ENCODE measurements around the gene STX17. TPM values are rescaled to one million over a fixed set of nuclear protein-coding genes. Genes with fewer than 3 reads are reported as not detected.
"Not testable (repeated sequence)": the region's sequence is repeated elsewhere in the genome, so short reads cannot be mapped to it uniquely, and the experiment has no call there.

Gene STX17
- total and polyA plus RNA-seq, 8 donors: 4.0 to 27.9 (median 21.8) TPM

DNA sequence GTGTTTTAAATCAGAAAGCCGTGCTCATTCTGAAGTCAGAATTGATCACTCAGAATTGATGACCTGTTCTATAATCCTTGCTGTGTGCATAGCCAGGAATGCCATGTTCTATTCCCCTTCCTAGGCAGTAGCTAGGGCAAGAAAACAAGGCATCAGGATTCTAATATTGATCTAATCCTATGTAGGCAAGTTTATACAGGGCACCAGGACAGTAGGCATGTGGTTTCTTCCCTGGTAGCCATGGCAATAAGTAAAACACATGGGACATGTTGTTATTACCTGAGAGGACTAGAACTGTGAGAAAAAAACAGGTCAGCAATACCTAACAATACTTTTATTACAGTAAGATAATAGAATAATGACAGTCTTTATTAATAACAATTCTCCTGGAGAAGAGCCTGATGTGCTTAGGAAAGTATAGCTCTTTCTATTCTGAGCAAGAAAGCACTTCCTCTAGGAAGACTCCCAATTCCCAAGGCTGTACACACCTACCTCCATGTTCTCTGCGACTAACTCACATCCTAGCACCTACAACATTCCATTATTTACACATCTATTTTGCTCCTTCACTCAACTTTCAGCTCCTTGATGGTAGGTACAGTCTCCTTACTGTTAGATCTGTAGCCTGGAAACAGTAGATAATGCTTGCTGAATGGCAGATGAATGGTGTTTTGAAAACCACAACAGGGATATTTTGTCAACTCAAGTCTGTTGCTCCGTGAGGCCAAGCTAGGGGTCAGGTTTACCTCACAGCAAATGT lies 70.8 kb downstream of the STX17 start:
- intact Hi-C loops (cut with DNase I): no loop called here
- H3K27me3 ChIP-seq: no peaks in the 10 kb centered on the region
- TF ChIP-seq, protein P1, sequence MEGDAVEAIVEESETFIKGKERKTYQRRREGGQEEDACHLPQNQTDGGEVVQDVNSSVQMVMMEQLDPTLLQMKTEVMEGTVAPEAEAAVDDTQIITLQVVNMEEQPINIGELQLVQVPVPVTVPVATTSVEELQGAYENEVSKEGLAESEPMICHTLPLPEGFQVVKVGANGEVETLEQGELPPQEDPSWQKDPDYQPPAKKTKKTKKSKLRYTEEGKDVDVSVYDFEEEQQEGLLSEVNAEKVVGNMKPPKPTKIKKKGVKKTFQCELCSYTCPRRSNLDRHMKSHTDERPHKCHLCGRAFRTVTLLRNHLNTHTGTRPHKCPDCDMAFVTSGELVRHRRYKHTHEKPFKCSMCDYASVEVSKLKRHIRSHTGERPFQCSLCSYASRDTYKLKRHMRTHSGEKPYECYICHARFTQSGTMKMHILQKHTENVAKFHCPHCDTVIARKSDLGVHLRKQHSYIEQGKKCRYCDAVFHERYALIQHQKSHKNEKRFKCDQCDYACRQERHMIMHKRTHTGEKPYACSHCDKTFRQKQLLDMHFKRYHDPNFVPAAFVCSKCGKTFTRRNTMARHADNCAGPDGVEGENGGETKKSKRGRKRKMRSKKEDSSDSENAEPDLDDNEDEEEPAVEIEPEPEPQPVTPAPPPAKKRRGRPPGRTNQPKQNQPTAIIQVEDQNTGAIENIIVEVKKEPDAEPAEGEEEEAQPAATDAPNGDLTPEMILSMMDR (IDR thresholded peaks at IDR 0.05): no peak
- H3K27ac ChIP-seq: no peak overlapping the region
- H3K4me1 ChIP-seq: no peaks in the 10 kb centered on the region
- DNase-seq (no peak), ATAC-seq (peak in 1 of 4 donors; percentile 57), FAIRE-seq (no peak)
- no peaks in the 10 kb centered on the region for H3K36me3 ChIP-seq
- no peak overlapping the region for H3K4me3 ChIP-seq
- H3K9me3 ChIP-seq: no peaks in the 10 kb centered on the region
- WGBS, 2 donors: 90 to 93% methylated on average over 3 of the region's 3 CpGs

DNA sequence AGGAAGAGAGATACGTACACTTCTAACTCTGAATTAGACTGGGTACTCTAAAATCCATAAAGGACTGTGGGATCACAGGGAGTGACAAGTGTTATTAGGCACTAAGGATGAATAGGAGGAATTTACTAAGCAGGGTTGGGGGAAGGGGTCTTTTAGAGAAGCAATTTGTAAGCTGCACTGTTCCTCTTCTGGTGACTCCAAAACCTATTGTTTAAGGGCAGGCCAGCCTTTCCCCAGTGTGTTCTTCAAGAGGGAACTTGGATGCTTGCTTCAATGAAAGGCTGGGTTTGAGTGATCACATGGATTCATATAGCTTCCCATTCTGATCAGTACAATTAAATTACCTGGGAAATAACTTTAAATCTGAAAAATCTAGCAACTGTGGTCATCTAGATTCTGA lies 71.8 kb downstream of the STX17 start:
- H3K36me3 ChIP-seq: no peaks in the 10 kb centered on the region
- FAIRE-seq: no peak

DNA sequence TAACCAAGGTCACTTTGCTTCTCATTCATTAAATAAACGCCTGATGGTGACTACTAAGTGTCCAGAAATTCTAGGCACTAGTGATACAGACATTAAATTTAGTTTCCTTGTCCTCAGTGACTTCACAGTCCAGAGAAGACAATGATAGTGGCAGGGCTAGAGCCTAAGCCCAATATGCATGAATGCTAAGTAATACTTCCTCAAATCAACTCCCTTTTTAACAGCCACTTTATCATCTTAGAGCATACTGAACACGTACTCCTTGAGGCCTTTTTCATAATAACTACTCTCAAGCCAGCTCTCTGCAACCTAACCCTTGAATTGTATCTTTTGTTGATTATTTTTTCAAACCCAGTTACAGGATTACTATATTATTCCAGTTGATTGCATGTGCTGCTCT lies 74.1 kb downstream of the STX17 start:
- H3K36me3 ChIP-seq: peaks cover 0 to 10% (median 0%) of the 10 kb centered on the region in 3 donors
- no peak for DNase-seq
- H3K27ac ChIP-seq: no peak overlapping the region
- FAIRE-seq: no peak
- H3K27me3 ChIP-seq: no peaks in the 10 kb centered on the region
- intact Hi-C loops (cut with DNase I): no loop called here
- H3K4me1 ChIP-seq: no peaks in the 10 kb centered on the region
- H3K9me3 ChIP-seq: no peaks in the 10 kb centered on the region
- TF ChIP-seq, protein P1 (IDR thresholded peaks at IDR 0.05): no peak
- H3K4me3 ChIP-seq: no peak overlapping the region
- 70 to 75% methylated on average over 2 of the region's 2 CpGs for WGBS, 2 donors
- no peak for ATAC-seq

More for the DNA sequence above, 71.8 kb downstream of the STX17 start:
- no peak overlapping the region for H3K4me3 ChIP-seq
- 85 to 90% methylated on average over 1 of the region's 1 CpG for WGBS, 2 donors
- H3K27me3 ChIP-seq: no peaks in the 10 kb centered on the region
- intact Hi-C loops (cut with DNase I): no loop called here
- H3K4me1 ChIP-seq: no peaks in the 10 kb centered on the region
- no peak overlapping the region for H3K27ac ChIP-seq
- TF ChIP-seq, protein P1 (IDR thresholded peaks at IDR 0.05): no peak
- no peaks in the 10 kb centered on the region for H3K9me3 ChIP-seq
- ATAC-seq (no peak), DNase-seq (no peak)

DNA sequence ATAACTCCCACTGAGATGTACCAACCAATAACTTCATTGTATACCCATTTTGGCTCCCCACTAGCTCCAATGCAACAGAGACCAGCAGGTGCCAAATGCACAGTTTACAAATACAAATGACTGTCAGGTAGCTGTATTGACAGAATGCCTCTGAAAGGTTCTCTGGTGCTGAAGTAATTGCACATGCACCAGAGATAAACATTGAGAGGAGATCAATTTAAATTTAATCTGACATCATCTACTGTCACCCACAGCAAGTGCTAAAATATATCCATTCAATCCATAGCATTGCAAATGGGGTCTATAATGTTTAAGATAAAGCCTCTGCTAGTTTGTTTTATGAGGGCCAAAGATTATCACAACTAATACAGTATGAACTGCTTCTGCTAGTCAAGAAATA lies 80.2 kb downstream of the STX17 start:
- Histone ChIP-seq H3K4me1 (no peaks in the 10 kb centered on the region), H3K27ac (no peak overlapping the region), H3K36me3 (peaks cover 0 to 14% (median 0%) of the 10 kb centered on the region in 3 donors), H3K9me3 (no peaks in the 10 kb centered on the region), H3K4me3 (no peak overlapping the region), H3K27me3 (no peaks in the 10 kb centered on the region)
- FAIRE-seq (no peak), ATAC-seq (no peak), DNase-seq (no peak)
- intact Hi-C loops (cut with DNase I): no loop called here
- TF ChIP-seq, protein P1 (IDR thresholded peaks at IDR 0.05): no peak

DNA sequence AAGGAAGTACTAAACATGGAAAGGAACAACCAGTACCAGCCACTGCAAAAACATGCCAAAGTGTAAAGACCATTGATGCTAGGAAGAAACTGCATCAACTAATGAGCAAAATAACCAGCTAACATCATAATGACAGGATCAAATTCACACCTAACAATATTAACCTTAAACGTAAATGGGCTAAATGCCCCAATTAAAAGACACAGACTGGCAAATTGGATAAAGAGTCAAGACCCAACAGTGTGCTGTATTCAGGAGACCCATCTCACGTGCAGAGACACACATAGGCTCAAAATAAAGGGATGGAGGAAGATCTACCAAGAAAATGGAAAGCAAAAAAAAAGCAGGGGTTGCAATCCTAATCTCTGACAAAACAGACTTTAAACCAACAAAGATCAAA lies 84.1 kb downstream of the STX17 start:
- H3K36me3 ChIP-seq; H3K27ac ChIP-seq; H3K27me3 ChIP-seq; ATAC-seq; H3K4me3 ChIP-seq; intact Hi-C loops (cut with DNase I); DNase-seq; H3K9me3 ChIP-seq; FAIRE-seq; H3K4me1 ChIP-seq: not testable (repeated sequence)
- WGBS, 2 donors: 92 to 94% methylated on average over 2 of the region's 2 CpGs

All from pancreas (tissue), 10 donors.